Aorta (tissue), 5 donors: ENCODE measurements around the gene EPHA4. TPM values are rescaled to one million over a fixed set of nuclear protein-coding genes. Genes with fewer than 3 reads are reported as not detected.

Source experiments
- ATAC-seq: fragments of 200-7000 bp; cut with Tn5 transposase; one replicate; pipeline ENCODE4 v1.9.1; 2022; ENCODE audit warnings: moderate library complexity; ENCODE audit not compliant: low FRiP score
- DNase-seq, 2 donors: peaks; one replicate each; pipeline ENCODE4 v3.0.0-alpha.2; 2020
- H3K27ac ChIP-seq, 2 donors: one replicate each; pipeline ENCODE4 v1.5.1; 2013; ENCODE audit warnings: low read length in 2 of 2, mild to moderate bottlenecking in 2 of 2, moderate library complexity in 2 of 2, control low read depth in 1 of 2, inconsistent platforms in 1 of 2, low read depth in 1 of 2
- H3K27me3 ChIP-seq, 2 donors: one replicate each; pipeline ENCODE4 v1.6.1; 2013; ENCODE audit warnings: control low read depth in 1 of 2, low read length in 1 of 2, mild to moderate bottlenecking in 1 of 2, moderate library complexity in 1 of 2; ENCODE audit not compliant: insufficient read depth in 2 of 2, control insufficient read depth in 1 of 2
- H3K36me3 ChIP-seq, 2 donors: one replicate each; pipeline ENCODE4 v1.6.1; 2013; ENCODE audit warnings: control low read depth in 1 of 2, low read length in 1 of 2, mild to moderate bottlenecking in 1 of 2; ENCODE audit not compliant: insufficient read depth in 2 of 2, control insufficient read depth in 1 of 2
- H3K4me1 ChIP-seq, 2 donors: one replicate each; pipeline ENCODE4 v1.6.1; 2013; ENCODE audit warnings: low read length in 2 of 2, control low read depth in 1 of 2, mild to moderate bottlenecking in 1 of 2, moderate library complexity in 1 of 2; ENCODE audit not compliant: insufficient read depth in 2 of 2, control insufficient read depth in 1 of 2
- H3K4me3 ChIP-seq, 2 donors: one replicate each; pipeline ENCODE4 v1.5.1; 2013; ENCODE audit warnings: low read length in 2 of 2, control low read depth in 1 of 2, mild to moderate bottlenecking in 1 of 2
- H3K9me3 ChIP-seq: one replicate; pipeline ENCODE4 v1.6.1; 2013; ENCODE audit warnings: mild to moderate bottlenecking, low read length; ENCODE audit not compliant: control insufficient read depth
- WGBS, 2 donors: extraction: QIAGEN DNeasy Blood & Tissue Kit; methylation state at CpG; one replicate each; pipeline ENCODE4 v1.1.7; 2013; 5-methylcytosine and 5-hydroxymethylcytosine counted together
- intact Hi-C, 2 donors: fragments of 100-400 bp; cut with DNase I; formaldehyde crosslinking; loops; one replicate each; pipeline versions ENCODE4 v1.14.2 to v1.15.0; 2022
- polyA plus RNA-seq, 2 donors: library from polyadenylated mRNA; stranded (reverse); fragments of 200-250 nt; gene quantifications; one replicate each; pipeline ENCODE4 v1.2.3, GENCODE V29; 2013
- total RNA-seq, 2 donors: library from RNA; stranded (reverse); fragmentation: NEBNext Ultra II Directional; extraction: Animal tissue kit (Norgen Biotek cat#: 25700); gene quantifications; one replicate each; pipeline ENCODE4 v1.2.1, GENCODE V29; 2021
- donor health status: healthy with polysubstance abuse.
- donor health status: Bipolar disorder and iron deficiency.
- donor health status: DM: no; HTN: no; CAD: no.
- donor health status: DM: no; HTN: no; CAD: no.
- donor health status: DM: yes; HTN: yes; CAD: no.

Gene EPHA4
- total and polyA plus RNA-seq, 4 donors: 2.9 to 32.1 (median 12.6) TPM

DNA sequence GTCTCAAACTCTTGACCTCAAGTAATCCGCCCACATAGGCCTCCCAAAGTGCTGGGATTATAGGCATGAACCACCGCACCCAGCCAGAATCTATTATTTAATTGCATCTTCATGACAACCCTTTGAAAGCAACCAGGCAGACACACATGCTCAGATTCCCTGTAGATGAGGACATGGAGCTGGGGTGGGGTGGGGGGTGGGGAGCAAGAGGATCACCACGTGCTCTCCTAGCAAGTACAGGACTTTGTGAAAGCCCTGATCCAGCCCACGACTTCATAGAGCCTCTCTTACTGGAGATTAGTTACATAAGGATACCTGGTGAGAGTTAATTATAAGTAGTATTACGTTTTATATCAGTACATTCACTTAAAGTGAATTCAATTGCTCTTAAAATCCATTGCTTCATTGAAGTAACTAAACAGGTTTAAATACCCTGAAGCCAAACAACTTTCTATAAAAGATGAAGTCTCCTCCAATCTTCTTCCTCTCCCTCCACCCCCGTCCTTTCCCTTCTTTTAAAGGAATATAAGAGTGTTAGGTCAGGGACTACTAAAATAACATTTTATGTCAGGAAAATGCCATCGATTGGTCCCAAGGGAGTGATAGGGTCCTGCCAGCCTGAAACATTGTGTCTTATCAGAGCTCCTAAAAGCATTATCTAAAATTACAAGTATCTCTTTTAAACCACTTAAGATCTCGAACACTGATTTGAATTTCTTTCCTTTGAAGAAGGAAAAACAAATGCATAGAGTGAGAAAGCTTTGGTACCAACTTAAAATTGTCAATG, 123.9 kb downstream of the EPHA4 start:
- Histone ChIP-seq H3K36me3 (peaks cover 0 to 2% of the 10 kb centered on the region in 2 donors), H3K27ac (no peak overlapping the region), H3K27me3 (no peaks in the 10 kb centered on the region), H3K9me3 (no peaks in the 10 kb centered on the region), H3K4me3 (no peak overlapping the region), H3K4me1 (peaks cover 0 to 3% of the 10 kb centered on the region in 2 donors)
- no peak for ATAC-seq
- WGBS, 2 donors: 58 to 60% methylated on average over 8 of the region's 8 CpGs
- intact Hi-C loops: loop anchor here in 1 of 2 donors (10.0 kb wide), 1 partner anchor 117 kb away; no protein-coding TSS in a partner anchor
- no peak for DNase-seq

DNA sequence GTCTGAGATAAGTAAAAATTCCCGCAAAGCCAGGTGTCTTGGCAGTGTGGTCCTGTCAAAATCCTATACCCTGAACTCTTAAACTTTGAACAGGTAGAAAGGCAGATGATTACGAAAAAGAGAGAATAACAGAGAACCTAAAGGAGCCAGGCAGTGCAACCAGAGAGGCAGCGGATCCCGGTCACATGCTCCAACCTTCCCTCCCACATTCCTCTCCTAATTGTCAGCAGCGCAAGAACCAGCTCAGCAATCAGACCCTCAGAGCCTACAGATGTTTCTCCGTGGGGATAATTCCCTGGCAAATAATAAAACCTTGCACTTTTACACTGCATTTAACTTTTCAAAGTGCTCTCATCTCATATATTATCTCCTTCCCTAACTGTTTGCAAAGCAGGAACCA, 124.8 kb downstream of the EPHA4 start:
- 93 to 96% methylated on average over 6 of the region's 6 CpGs for WGBS, 2 donors
- Histone ChIP-seq H3K36me3 (peaks cover 0 to 4% of the 10 kb centered on the region in 2 donors), H3K27me3 (no peaks in the 10 kb centered on the region), H3K9me3 (no peaks in the 10 kb centered on the region), H3K4me3 (no peak overlapping the region), H3K4me1 (peaks cover 0 to 3% of the 10 kb centered on the region in 2 donors), H3K27ac (no peak overlapping the region)
- intact Hi-C loops: loop anchor here in 1 of 2 donors (10.0 kb wide), 1 partner anchor 117 kb away; no protein-coding TSS in a partner anchor
- no peak for ATAC-seq
- DNase-seq: no peak

DNA sequence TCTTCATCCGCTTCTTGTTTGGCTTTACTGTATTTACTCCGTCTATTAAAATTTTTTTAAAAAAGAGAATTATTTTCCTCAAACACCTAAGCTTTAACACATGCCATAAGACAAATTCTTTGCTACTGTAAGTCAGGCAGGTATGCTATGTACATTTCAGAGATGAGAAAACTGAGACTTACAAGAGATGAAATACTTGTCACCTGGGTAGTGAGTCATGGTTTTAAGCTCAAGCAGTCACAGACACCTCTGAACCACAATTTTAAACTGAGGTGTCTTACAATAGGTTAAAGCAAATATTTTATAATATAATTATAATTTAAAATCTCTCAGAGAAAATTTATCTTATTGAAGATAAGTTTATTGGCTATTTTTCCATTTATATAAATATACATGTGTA, 126.0 kb downstream of the EPHA4 start:
- DNase-seq (no peak), ATAC-seq (no peak)
- Histone ChIP-seq H3K36me3 (peaks cover 0 to 5% of the 10 kb centered on the region in 2 donors), H3K27me3 (no peaks in the 10 kb centered on the region), H3K4me3 (no peak overlapping the region), H3K27ac (no peak overlapping the region), H3K9me3 (no peaks in the 10 kb centered on the region), H3K4me1 (peaks cover 0 to 3% of the 10 kb centered on the region in 2 donors)
- 99% methylated on average over 2 of the region's 2 CpGs for WGBS, 2 donors
- intact Hi-C loops: loop anchor here in 1 of 2 donors (10.0 kb wide), 1 partner anchor 119 kb away; no protein-coding TSS in a partner anchor

DNA sequence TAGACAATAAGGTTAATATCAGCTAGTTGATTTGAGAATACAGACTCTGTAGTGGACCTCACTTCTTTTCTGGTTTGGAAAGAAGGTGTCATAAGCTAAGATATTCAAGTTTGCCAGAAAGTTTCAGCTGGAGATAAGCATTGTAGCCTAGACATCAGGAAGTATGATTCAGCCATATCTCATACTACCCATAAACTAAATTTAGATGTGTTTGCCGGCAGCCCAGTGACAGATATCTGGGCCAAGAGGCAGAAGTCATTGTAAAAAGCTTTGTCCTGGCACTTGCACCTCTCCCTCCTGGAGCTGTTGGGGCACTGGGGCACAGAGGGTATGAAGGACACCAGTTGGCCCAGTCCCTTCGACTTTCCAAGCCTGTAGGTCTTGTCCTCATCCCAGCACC, 128.0 kb downstream of the EPHA4 start:
- Histone ChIP-seq H3K9me3 (no peaks in the 10 kb centered on the region), H3K36me3 (peaks cover 0 to 5% of the 10 kb centered on the region in 2 donors), H3K4me3 (no peak overlapping the region), H3K27ac (peak overlapping the region; percentile 48 to 76), H3K27me3 (no peaks in the 10 kb centered on the region), H3K4me1 (peaks cover 0 to 3% of the 10 kb centered on the region in 2 donors)
- intact Hi-C loops: loop anchor here in 1 of 2 donors (10.0 kb wide), 1 partner anchor 121 kb away; no protein-coding TSS in a partner anchor
- DNase-seq: peak in 1 of 2 donors; percentile 49
- WGBS, 2 donors: 3 to 7% methylated on average over 2 of the region's 2 CpGs
- ATAC-seq: peak; percentile 59

DNA sequence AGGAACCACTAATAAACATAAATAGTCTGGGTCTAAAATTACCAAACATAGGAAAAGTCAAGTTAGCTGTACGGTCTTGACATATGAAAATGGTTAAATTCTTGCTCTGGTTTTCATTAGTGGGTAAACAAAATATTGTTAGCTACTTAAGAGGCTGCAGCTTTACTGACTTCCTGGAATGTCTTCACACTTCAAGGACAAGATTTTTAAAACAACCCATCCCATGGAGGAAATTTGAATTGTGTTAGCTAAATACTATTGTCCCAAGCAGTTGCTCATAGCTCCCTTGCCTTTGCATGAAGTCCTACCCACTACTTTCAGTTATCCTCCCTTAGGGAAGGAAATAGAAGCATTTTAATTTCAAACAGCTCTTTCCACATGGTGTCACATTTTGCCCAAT, 128.5 kb downstream of the EPHA4 start:
- H3K27ac ChIP-seq: peak overlapping the region in 1 of 2 donors; percentile 76
- peaks cover 0 to under 1% of the 10 kb centered on the region in 2 donors for H3K4me1 ChIP-seq
- DNase-seq: no peak
- H3K27me3 ChIP-seq: no peaks in the 10 kb centered on the region
- 78 to 79% methylated on average over 1 of the region's 1 CpG for WGBS, 2 donors
- no peak overlapping the region for H3K4me3 ChIP-seq
- H3K9me3 ChIP-seq: no peaks in the 10 kb centered on the region
- intact Hi-C loops: loop anchor here in 1 of 2 donors (10.0 kb wide), 1 partner anchor 121 kb away; no protein-coding TSS in a partner anchor
- ATAC-seq: no peak
- peaks cover 0 to 4% of the 10 kb centered on the region in 2 donors for H3K36me3 ChIP-seq

DNA sequence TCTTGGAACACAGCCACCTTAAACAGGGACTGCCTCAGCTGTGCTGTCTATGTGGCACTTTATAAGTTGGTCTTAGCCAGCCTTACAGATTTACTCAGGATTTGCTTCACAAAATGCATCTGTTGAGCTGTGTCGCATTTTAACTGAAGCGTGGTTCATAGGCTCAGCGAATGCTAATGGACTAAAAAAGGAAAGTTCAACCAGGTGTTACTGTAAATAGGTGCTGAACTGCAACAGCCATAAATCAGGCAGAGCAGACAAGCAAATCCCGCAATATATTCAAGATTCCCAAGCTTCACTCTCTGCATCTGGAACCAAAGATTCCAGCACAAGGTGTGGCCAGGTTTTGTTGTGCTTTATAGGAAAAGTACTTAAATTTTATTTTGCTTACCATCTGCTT, 130.0 kb downstream of the EPHA4 start:
- DNase-seq: no peak
- ATAC-seq: no peak
- Histone ChIP-seq H3K9me3 (no peaks in the 10 kb centered on the region), H3K36me3 (peaks cover 0 to 4% of the 10 kb centered on the region in 2 donors), H3K4me1 (no peaks in the 10 kb centered on the region), H3K4me3 (no peak overlapping the region), H3K27ac (no peak overlapping the region), H3K27me3 (no peaks in the 10 kb centered on the region)
- intact Hi-C loops: loop anchor here in 1 of 2 donors (10.0 kb wide), 1 partner anchor 123 kb away; no protein-coding TSS in a partner anchor
- 84 to 87% methylated on average over 4 of the region's 4 CpGs for WGBS, 2 donors

DNA sequence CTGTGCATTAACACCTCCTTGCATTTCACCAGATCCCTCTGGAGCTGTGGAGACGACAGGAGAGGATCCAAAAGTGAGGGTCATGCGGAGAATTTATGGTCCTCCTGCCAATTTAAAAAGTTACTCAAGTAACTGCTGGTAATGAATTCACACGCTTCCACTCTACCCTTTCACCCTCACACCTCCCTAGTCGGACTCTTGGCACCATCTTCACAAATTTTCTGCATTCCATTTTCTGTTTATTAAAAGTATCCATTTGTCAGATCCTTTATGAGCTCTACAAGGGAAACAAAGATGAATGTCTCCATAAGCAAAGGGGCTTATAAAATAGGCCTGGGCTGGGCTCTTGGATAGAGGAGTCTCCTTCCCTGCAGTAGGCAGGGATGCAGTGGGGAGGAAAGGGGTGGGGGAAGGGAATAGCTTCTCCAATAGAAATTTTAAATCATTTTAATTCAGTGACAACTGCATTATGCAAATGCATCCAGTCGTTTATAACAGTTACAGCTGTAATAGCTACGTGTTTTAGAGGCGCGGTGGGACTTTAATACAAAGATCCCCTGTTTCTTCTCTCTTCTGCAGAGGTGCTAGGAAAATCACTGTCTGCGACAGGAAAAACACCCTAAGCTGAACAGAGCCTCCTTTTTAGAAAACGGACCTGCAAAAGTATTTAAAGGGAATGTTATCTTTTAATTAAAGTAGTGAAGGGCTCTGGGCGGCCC, 132.2 kb downstream of the EPHA4 start:
- Histone ChIP-seq H3K4me3 (no peak overlapping the region), H3K4me1 (no peaks in the 10 kb centered on the region), H3K36me3 (peaks cover 0 to 4% of the 10 kb centered on the region in 2 donors), H3K9me3 (no peaks in the 10 kb centered on the region), H3K27me3 (no peaks in the 10 kb centered on the region), H3K27ac (no peak overlapping the region)
- DNase-seq (no peak), ATAC-seq (no peak)
- WGBS, 2 donors: 73 to 80% methylated on average over 11 of the region's 11 CpGs
- intact Hi-C loops: loop anchor here in 1 of 2 donors (10.0 kb wide), 1 partner anchor 125 kb away; no protein-coding TSS in a partner anchor

DNA sequence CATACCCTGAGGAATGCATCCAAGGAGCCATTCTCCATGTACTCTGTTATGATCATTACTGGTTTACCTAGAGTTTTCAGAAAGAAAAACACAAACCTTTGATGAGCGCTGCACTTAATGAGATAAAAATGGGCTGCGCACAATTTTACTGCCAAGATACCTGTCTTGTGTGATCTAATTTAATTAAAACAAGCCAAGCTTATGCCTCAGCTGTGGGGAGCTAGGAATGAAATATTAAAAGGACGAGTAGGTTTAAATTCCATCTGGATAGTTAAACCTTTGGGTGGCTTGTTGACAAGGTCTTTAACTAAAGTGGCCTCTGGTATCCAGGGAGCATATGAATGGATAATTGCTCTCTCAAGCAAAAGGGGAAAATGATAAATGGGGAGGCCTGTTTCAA, 135.0 kb downstream of the EPHA4 start:
- DNase-seq: no peak
- 95 to 98% methylated on average over 3 of the region's 3 CpGs for WGBS, 2 donors
- H3K4me1 ChIP-seq: no peaks in the 10 kb centered on the region
- H3K4me3 ChIP-seq: no peak overlapping the region
- H3K9me3 ChIP-seq: no peaks in the 10 kb centered on the region
- intact Hi-C loops: no loop called here
- no peaks in the 10 kb centered on the region for H3K27me3 ChIP-seq
- no peak for ATAC-seq
- no peak overlapping the region for H3K27ac ChIP-seq
- H3K36me3 ChIP-seq: peaks cover 0 to 2% of the 10 kb centered on the region in 2 donors
